Measurements from ENCODE around the gene BRD9.

The BRD9 gene

GRCh38 chr5:819078-819477, 73.5 kb downstream of the BRD9 start:
- DNase-seq (ENCODE audit: low read depth in 1 of 2, low spot score in 1 of 2) = no peak

GRCh38 chr5:816176-816575, 76.4 kb downstream of the BRD9 start:
- no peak for DNase-seq (ENCODE audit: low read depth in 1 of 2, low spot score in 1 of 2)

- DNase-seq (ENCODE audit: low read depth in 1 of 2, low spot score in 1 of 2) = no peak
Measured at GRCh38 chr5:815449-815848, 77.2 kb downstream of the BRD9 start.

All from stimulated activated CD4-positive, alpha-beta T cell treated with anti-CD3 and anti-CD28 coated beads, Interleukin-15, amount 100 ng/mL, for 1 hour (primary cell).